HUDEP-2 (cell line): ENCODE data around the gene TEX54.

ENCODE experiments used
- DNase-seq, 76 experiments: peaks; one replicate each; lab custom pipeline; 2025; ENCODE audit not compliant: unreplicated experiment in 76 of 76; lab: John Stamatoyannopoulos, UW

Gene TEX54

GRCh38 chr11:62792202-62792575, 40.5 kb downstream of the TEX54 start:
- peak in 1 of 76 experiments; percentile 31 for DNase-seq

- peak in 70 of 76 experiments; percentile 19 to 88 (median 70) for DNase-seq
Measured at GRCh38 chr11:62791501-62792201, 41.0 kb downstream of the TEX54 start, which contains the start of gene TMEM223. Gene TMEM223 (minus strand): TSS chr11:62792006. CDS start chr11:62791994, 12 bp downstream.

- DNase-seq = no peak
Measured at GRCh38 chr11:62789576-62789975, 43.1 kb downstream of the TEX54 start.

GRCh38 chr11:62788991-62789390, 43.6 kb downstream of the TEX54 start:
- DNase-seq = no peak

- peak; percentile 28 to 98 (median 93) for DNase-seq
Measured at GRCh38 chr11:62787005-62787759, 45.5 kb downstream of the TEX54 start, which contains the start of gene TMEM179B. Gene TMEM179B (plus strand): TSS chr11:62787402. CDS start chr11:62787432, 30 bp downstream.

GRCh38 chr11:62786318-62787004, 46.2 kb downstream of the TEX54 start:
- DNase-seq = peak in 72 of 76 experiments; percentile 29 to 87 (median 73)

GRCh38 chr11:62782753-62783152, 49.9 kb downstream of the TEX54 start:
- DNase-seq = peak in 1 of 76 experiments; percentile 14
